ENCODE measurements around the gene PRDM15.
A peak's percentile ranks its signal among the peaks of the same experiment; 100 is the strongest.

The PRDM15 gene

GRCh38 chr21:41876928-41877652 is 2.1 kb downstream of the PRDM15 start:
- peak overlapping the region; percentile 86 for H3K4me3 Mint-ChIP-seq
- H3K4me1 Mint-ChIP-seq = peaks cover 27% of the 10 kb centered on the region
- DNase-seq (ENCODE audit: low spot score in 2 of 2) (no peak), ATAC-seq (replicated peaks; ENCODE audit: extremely low read depth, poor library complexity, severe bottlenecking) (no peak)
- H3K27me3 Mint-ChIP-seq = no peaks in the 10 kb centered on the region
- peaks cover 5% of the 10 kb centered on the region for H3K36me3 Mint-ChIP-seq (ENCODE audit: insufficient read depth)
- H3K27ac Mint-ChIP-seq (ENCODE audit: low read depth) = no peak overlapping the region
- no peaks in the 10 kb centered on the region for H3K9me3 Mint-ChIP-seq

- DNase-seq (ENCODE audit: low spot score in 2 of 2) (no peak), ATAC-seq (replicated peaks; ENCODE audit: extremely low read depth, poor library complexity, severe bottlenecking) (no peak)
- peaks cover 27% of the 10 kb centered on the region for H3K4me1 Mint-ChIP-seq
- H3K27me3 Mint-ChIP-seq = no peaks in the 10 kb centered on the region
- H3K4me3 Mint-ChIP-seq = no peak overlapping the region
- peaks cover 5% of the 10 kb centered on the region for H3K36me3 Mint-ChIP-seq (ENCODE audit: insufficient read depth)
- no peaks in the 10 kb centered on the region for H3K9me3 Mint-ChIP-seq
- no peak overlapping the region for H3K27ac Mint-ChIP-seq (ENCODE audit: low read depth)
Observed at GRCh38 chr21:41876396-41876795, 2.7 kb downstream of the PRDM15 start.

GRCh38 chr21:41875086-41875485 is 4.1 kb downstream of the PRDM15 start:
- peaks cover 27% of the 10 kb centered on the region for H3K4me1 Mint-ChIP-seq
- ATAC-seq (replicated peaks; ENCODE audit: extremely low read depth, poor library complexity, severe bottlenecking) (no peak), DNase-seq (ENCODE audit: low spot score in 2 of 2) (no peak)
- H3K9me3 Mint-ChIP-seq = no peaks in the 10 kb centered on the region
- H3K27me3 Mint-ChIP-seq = no peaks in the 10 kb centered on the region
- peaks cover 5% of the 10 kb centered on the region for H3K36me3 Mint-ChIP-seq (ENCODE audit: insufficient read depth)
- no peak overlapping the region for H3K27ac Mint-ChIP-seq (ENCODE audit: low read depth)
- no peak overlapping the region for H3K4me3 Mint-ChIP-seq

GRCh38 chr21:41874611-41875010 is 4.5 kb downstream of the PRDM15 start:
- H3K27ac Mint-ChIP-seq (ENCODE audit: low read depth) = no peak overlapping the region
- ATAC-seq (replicated peaks; ENCODE audit: extremely low read depth, poor library complexity, severe bottlenecking) (no peak), DNase-seq (ENCODE audit: low spot score in 2 of 2) (no peak)
- H3K4me3 Mint-ChIP-seq = no peak overlapping the region
- no peaks in the 10 kb centered on the region for H3K9me3 Mint-ChIP-seq
- no peaks in the 10 kb centered on the region for H3K27me3 Mint-ChIP-seq
- H3K4me1 Mint-ChIP-seq = peaks cover 27% of the 10 kb centered on the region
- peaks cover 5% of the 10 kb centered on the region for H3K36me3 Mint-ChIP-seq (ENCODE audit: insufficient read depth)

- H3K9me3 Mint-ChIP-seq = no peaks in the 10 kb centered on the region
- no peaks in the 10 kb centered on the region for H3K27me3 Mint-ChIP-seq
- H3K27ac Mint-ChIP-seq (ENCODE audit: low read depth) = no peak overlapping the region
- ATAC-seq (replicated peaks; ENCODE audit: extremely low read depth, poor library complexity, severe bottlenecking) (no peak), DNase-seq (ENCODE audit: low spot score in 2 of 2) (no peak)
- peaks cover 5% of the 10 kb centered on the region for H3K36me3 Mint-ChIP-seq (ENCODE audit: insufficient read depth)
- no peak overlapping the region for H3K4me3 Mint-ChIP-seq
- H3K4me1 Mint-ChIP-seq = peaks cover 27% of the 10 kb centered on the region
Observed at GRCh38 chr21:41873426-41873825, 5.7 kb downstream of the PRDM15 start.

GRCh38 chr21:41873005-41873404 is 6.1 kb downstream of the PRDM15 start:
- Mint-ChIP-seq H3K36me3 (ENCODE audit: insufficient read depth) (peaks cover 2% of the 10 kb centered on the region), H3K4me1 (peaks cover 23% of the 10 kb centered on the region), H3K27me3 (no peaks in the 10 kb centered on the region), H3K9me3 (no peaks in the 10 kb centered on the region), H3K27ac (ENCODE audit: low read depth) (no peak overlapping the region), H3K4me3 (no peak overlapping the region)
- ATAC-seq (replicated peaks; ENCODE audit: extremely low read depth, poor library complexity, severe bottlenecking) (no peak), DNase-seq (ENCODE audit: low spot score in 2 of 2) (no peak)

GRCh38 chr21:41871293-41872030 is 7.7 kb downstream of the PRDM15 start:
- Mint-ChIP-seq H3K9me3 (no peaks in the 10 kb centered on the region), H3K27me3 (no peaks in the 10 kb centered on the region), H3K36me3 (ENCODE audit: insufficient read depth) (peaks cover 2% of the 10 kb centered on the region), H3K27ac (ENCODE audit: low read depth) (no peak overlapping the region), H3K4me3 (no peak overlapping the region), H3K4me1 (peaks cover 14% of the 10 kb centered on the region)
- ATAC-seq (replicated peaks; ENCODE audit: extremely low read depth, poor library complexity, severe bottlenecking) (no peak), DNase-seq (ENCODE audit: low spot score in 2 of 2) (no peak)

GRCh38 chr21:41869771-41870170 is 9.4 kb downstream of the PRDM15 start:
- no peak for ATAC-seq (replicated peaks; ENCODE audit: extremely low read depth, poor library complexity, severe bottlenecking)
- no peak overlapping the region for H3K27ac Mint-ChIP-seq (ENCODE audit: low read depth)
- H3K9me3 Mint-ChIP-seq = no peaks in the 10 kb centered on the region
- peaks cover 20% of the 10 kb centered on the region for H3K4me1 Mint-ChIP-seq
- H3K27me3 Mint-ChIP-seq = no peaks in the 10 kb centered on the region
- no peak overlapping the region for H3K4me3 Mint-ChIP-seq
- H3K36me3 Mint-ChIP-seq (ENCODE audit: insufficient read depth) = peaks cover 2% of the 10 kb centered on the region
- DNase-seq (ENCODE audit: low spot score in 2 of 2) = no peak

- Mint-ChIP-seq H3K4me1 (peaks cover 21% of the 10 kb centered on the region), H3K9me3 (no peaks in the 10 kb centered on the region), H3K4me3 (no peak overlapping the region), H3K27me3 (no peaks in the 10 kb centered on the region), H3K36me3 (ENCODE audit: insufficient read depth) (no peaks in the 10 kb centered on the region), H3K27ac (ENCODE audit: low read depth) (no peak overlapping the region)
- no peak for DNase-seq (ENCODE audit: low spot score in 2 of 2)
- no peak for ATAC-seq (replicated peaks; ENCODE audit: extremely low read depth, poor library complexity, severe bottlenecking)
Observed at GRCh38 chr21:41868062-41868710, 11.0 kb downstream of the PRDM15 start.

GRCh38 chr21:41867313-41867712 is 11.8 kb downstream of the PRDM15 start:
- Mint-ChIP-seq H3K9me3 (no peaks in the 10 kb centered on the region), H3K4me3 (no peak overlapping the region), H3K27me3 (no peaks in the 10 kb centered on the region), H3K36me3 (ENCODE audit: insufficient read depth) (no peaks in the 10 kb centered on the region), H3K4me1 (peaks cover 22% of the 10 kb centered on the region), H3K27ac (ENCODE audit: low read depth) (no peak overlapping the region)
- DNase-seq (ENCODE audit: low spot score in 2 of 2) (no peak), ATAC-seq (replicated peaks; ENCODE audit: extremely low read depth, poor library complexity, severe bottlenecking) (no peak)

- no peak for DNase-seq (ENCODE audit: low spot score in 2 of 2)
- peak overlapping the region; percentile 50 for H3K27ac Mint-ChIP-seq (ENCODE audit: low read depth)
- H3K4me3 Mint-ChIP-seq = no peak overlapping the region
- no peak for ATAC-seq (replicated peaks; ENCODE audit: extremely low read depth, poor library complexity, severe bottlenecking)
- H3K9me3 Mint-ChIP-seq = no peaks in the 10 kb centered on the region
- H3K27me3 Mint-ChIP-seq = no peaks in the 10 kb centered on the region
- no peaks in the 10 kb centered on the region for H3K36me3 Mint-ChIP-seq (ENCODE audit: insufficient read depth)
- H3K4me1 Mint-ChIP-seq = peaks cover 28% of the 10 kb centered on the region
Observed at GRCh38 chr21:41866274-41866809, 12.8 kb downstream of the PRDM15 start.

- no peak for DNase-seq (ENCODE audit: low spot score in 2 of 2)
- peak overlapping the region; percentile 50 for H3K27ac Mint-ChIP-seq (ENCODE audit: low read depth)
Observed at GRCh38 chr21:41865002-41865777, 14.0 kb downstream of the PRDM15 start.

More at GRCh38 chr21:41865002-41865777, 14.0 kb downstream of the PRDM15 start:
- H3K9me3 Mint-ChIP-seq = no peaks in the 10 kb centered on the region
- H3K36me3 Mint-ChIP-seq (ENCODE audit: insufficient read depth) = no peaks in the 10 kb centered on the region
- ATAC-seq (replicated peaks; ENCODE audit: extremely low read depth, poor library complexity, severe bottlenecking) = no peak
- H3K27me3 Mint-ChIP-seq = no peaks in the 10 kb centered on the region
- no peak overlapping the region for H3K4me3 Mint-ChIP-seq
- peaks cover 33% of the 10 kb centered on the region for H3K4me1 Mint-ChIP-seq

Data from central memory CD8-positive, alpha-beta T cell (primary cell).